ENCODE results near the gene ABLIM1.
A peak's percentile ranks its signal among the peaks of the same experiment; 100 is the strongest.

Gene ABLIM1

DNA sequence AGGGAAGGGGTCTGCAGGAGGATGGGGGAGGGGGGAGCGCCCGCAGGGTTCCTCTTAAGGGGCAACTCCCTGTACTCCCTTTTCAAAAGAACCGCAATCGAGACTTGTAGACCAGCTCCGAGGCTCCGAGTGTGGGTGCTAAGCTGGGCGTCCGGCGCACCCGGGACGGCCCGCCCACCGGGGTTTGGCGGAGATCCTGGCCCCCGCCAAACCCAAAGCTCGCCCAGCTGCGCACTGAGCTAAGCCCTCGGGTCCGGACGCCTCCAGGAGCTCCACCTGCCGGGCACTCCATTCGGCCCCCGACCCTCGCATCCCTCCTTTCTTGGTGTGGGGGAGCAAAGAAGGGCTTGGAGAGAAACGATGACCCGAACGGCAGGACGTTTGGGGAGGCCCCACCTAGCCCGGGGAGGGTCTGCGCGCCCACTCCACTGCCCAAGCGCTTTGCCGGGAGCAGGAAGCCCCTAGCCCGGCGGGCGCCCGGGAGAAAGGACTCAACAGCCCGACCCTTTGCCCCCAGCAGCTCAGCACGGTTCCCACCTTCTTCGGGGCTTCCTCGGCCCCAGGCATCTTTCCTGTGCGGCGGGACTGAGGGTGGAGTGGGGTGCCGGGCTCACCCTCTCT lies 254.4 kb downstream of the ABLIM1 start (continued):
- TF ChIP-seq SCRT2 (tag by site-specific recombination; IDR thresholded peaks at IDR 0.05) (no peak), ZNF335 (tag by site-specific recombination; conservative IDR thresholded peaks at IDR 0.05) (peak; percentile 72)

DNA sequence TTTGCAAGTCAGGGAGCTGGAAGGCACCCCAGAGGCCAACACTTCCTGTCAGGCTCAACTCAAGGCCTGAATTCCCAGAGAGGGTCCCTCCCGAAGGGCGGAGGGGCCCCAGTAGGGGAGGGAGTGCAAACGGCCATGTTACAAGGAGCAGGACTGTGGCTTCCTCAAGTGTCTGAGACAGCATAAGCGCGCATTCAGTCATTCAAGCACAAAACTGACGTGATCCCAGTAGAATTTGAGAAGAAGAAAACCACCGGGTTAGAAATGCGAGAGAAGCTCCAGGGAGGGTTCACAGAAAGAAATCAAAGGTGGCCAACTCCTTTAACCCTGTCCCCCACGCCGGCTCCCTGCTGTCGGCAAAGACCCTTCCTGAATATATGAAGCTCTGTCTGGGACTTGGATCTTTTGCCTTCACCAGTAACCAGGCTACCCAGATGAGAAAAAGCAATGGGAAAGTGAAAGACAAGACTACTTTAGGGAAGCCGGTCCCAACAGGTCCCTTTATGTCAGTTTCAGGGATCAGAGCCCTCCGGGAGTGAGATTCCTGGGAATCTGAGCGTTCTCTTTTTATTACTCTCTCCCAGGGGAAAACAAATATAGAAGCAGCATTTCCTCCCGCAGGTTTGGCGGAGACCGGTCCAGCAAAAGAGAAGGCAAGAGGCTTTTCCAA lies 255.1 kb downstream of the ABLIM1 start:
- ChIA-PET POLR2A (interaction anchor here (1.0 kb wide), 2 partner anchors 36 to 99 kb away, joined by 3 read pairs; no protein-coding TSS in a partner anchor), CTCF (interaction anchor here (0.6 to 2.0 kb wide), 8 partner anchors 16 to 606 kb away, joined by 3 to 7 read pairs (median 3); no protein-coding TSS in a partner anchor)
- Histone ChIP-seq H3K9me3 (ENCODE audit: control insufficient read depth, insufficient read depth, low read depth, low read length) (no peaks in the 10 kb centered on the region), H3K4me1 (ENCODE audit: control insufficient read depth, insufficient read depth, low read length) (no peaks in the 10 kb centered on the region), H3K27ac (ENCODE audit: extremely low read depth, low read depth, low read length) (no peak overlapping the region), H3K4me3 (ENCODE audit: low read depth, low read length) (peak overlapping the region; percentile 53), H3K36me3 (ENCODE audit: control insufficient read depth in 2 of 2, insufficient read depth in 1 of 2, low read length in 2 of 2) (no peaks in the 10 kb centered on the region)
- TF ChIP-seq ZNF629 (tag by site-specific recombination; IDR thresholded peaks at IDR 0.05) (no peak), PRDM1 (tag by site-specific recombination; IDR thresholded peaks at IDR 0.05) (peak; percentile 77)

- H3K27ac ChIP-seq (ENCODE audit: extremely low read depth, low read depth, low read length): no peak overlapping the region
- POLR2A ChIA-PET: no interaction called here
- TF ChIP-seq GLIS2 (tag by site-specific recombination; IDR thresholded peaks at IDR 0.05) (no peak), ZNF530 (tag by site-specific recombination; IDR thresholded peaks at IDR 0.05; ENCODE audit: low read depth) (no peak), ZNF211 (tag by site-specific recombination; IDR thresholded peaks at IDR 0.05; ENCODE audit: low read depth) (no peak), ZNF768 (tag by site-specific recombination; IDR thresholded peaks at IDR 0.05) (no peak), ZNF645 (tag by site-specific recombination; IDR thresholded peaks at IDR 0.05) (no peak)
- TF ChIP-seq, protein P1, sequence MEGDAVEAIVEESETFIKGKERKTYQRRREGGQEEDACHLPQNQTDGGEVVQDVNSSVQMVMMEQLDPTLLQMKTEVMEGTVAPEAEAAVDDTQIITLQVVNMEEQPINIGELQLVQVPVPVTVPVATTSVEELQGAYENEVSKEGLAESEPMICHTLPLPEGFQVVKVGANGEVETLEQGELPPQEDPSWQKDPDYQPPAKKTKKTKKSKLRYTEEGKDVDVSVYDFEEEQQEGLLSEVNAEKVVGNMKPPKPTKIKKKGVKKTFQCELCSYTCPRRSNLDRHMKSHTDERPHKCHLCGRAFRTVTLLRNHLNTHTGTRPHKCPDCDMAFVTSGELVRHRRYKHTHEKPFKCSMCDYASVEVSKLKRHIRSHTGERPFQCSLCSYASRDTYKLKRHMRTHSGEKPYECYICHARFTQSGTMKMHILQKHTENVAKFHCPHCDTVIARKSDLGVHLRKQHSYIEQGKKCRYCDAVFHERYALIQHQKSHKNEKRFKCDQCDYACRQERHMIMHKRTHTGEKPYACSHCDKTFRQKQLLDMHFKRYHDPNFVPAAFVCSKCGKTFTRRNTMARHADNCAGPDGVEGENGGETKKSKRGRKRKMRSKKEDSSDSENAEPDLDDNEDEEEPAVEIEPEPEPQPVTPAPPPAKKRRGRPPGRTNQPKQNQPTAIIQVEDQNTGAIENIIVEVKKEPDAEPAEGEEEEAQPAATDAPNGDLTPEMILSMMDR (tag by site-specific recombination; IDR thresholded peaks at IDR 0.05): no peak
- no peaks in the 10 kb centered on the region for H3K36me3 ChIP-seq (ENCODE audit: control insufficient read depth in 2 of 2, insufficient read depth in 1 of 2, low read length in 2 of 2)
- H3K4me1 ChIP-seq (ENCODE audit: control insufficient read depth, insufficient read depth, low read length): no peaks in the 10 kb centered on the region
- H3K4me3 ChIP-seq (ENCODE audit: low read depth, low read length): no peak overlapping the region
- no peaks in the 10 kb centered on the region for H3K9me3 ChIP-seq (ENCODE audit: control insufficient read depth, insufficient read depth, low read depth, low read length)
- CTCF ChIA-PET: interaction anchor here (0.5 to 2.0 kb wide), 4 partner anchors 15 to 99 kb away, joined by 3 to 7 read pairs (median 3); no protein-coding TSS in a partner anchor
Measured at GRCh38 chr10:114402233-114402632, 255.8 kb downstream of the ABLIM1 start.

GRCh38 chr10:114401195-114401791 lies 256.8 kb downstream of the ABLIM1 start:
- no peaks in the 10 kb centered on the region for H3K9me3 ChIP-seq (ENCODE audit: control insufficient read depth, insufficient read depth, low read depth, low read length)
- H3K4me3 ChIP-seq (ENCODE audit: low read depth, low read length): no peak overlapping the region
- no peaks in the 10 kb centered on the region for H3K36me3 ChIP-seq (ENCODE audit: control insufficient read depth in 2 of 2, insufficient read depth in 1 of 2, low read length in 2 of 2)
- ChIA-PET POLR2A (no interaction called here), CTCF (interaction anchor here (1.3 kb wide), 1 partner anchor 98 kb away, joined by 5 read pairs; no protein-coding TSS in a partner anchor)
- H3K27ac ChIP-seq (ENCODE audit: extremely low read depth, low read depth, low read length): no peak overlapping the region
- no peaks in the 10 kb centered on the region for H3K4me1 ChIP-seq (ENCODE audit: control insufficient read depth, insufficient read depth, low read length)
- no peak for TF ChIP-seq GFI1B (tag by site-specific recombination; IDR thresholded peaks at IDR 0.05)
- no peak for TF ChIP-seq ZNF549 (tag by site-specific recombination; IDR thresholded peaks at IDR 0.05)
- no peak for TF ChIP-seq ZBTB21 (tag by site-specific recombination; IDR thresholded peaks at IDR 0.05)
- TF ChIP-seq ZFHX2 (tag by site-specific recombination; conservative IDR thresholded peaks at IDR 0.05): peak; percentile 34; the same call in 1 of the 2 replicates
- no peak for TF ChIP-seq RBAK (tag by site-specific recombination; IDR thresholded peaks at IDR 0.05)
- TF ChIP-seq ZNF561 (tag by site-specific recombination; IDR thresholded peaks at IDR 0.05; ENCODE audit: borderline replicate concordance): no peak
- no peak for TF ChIP-seq ZNF626 (tag by site-specific recombination; IDR thresholded peaks at IDR 0.05)
- TF ChIP-seq, protein P2, sequence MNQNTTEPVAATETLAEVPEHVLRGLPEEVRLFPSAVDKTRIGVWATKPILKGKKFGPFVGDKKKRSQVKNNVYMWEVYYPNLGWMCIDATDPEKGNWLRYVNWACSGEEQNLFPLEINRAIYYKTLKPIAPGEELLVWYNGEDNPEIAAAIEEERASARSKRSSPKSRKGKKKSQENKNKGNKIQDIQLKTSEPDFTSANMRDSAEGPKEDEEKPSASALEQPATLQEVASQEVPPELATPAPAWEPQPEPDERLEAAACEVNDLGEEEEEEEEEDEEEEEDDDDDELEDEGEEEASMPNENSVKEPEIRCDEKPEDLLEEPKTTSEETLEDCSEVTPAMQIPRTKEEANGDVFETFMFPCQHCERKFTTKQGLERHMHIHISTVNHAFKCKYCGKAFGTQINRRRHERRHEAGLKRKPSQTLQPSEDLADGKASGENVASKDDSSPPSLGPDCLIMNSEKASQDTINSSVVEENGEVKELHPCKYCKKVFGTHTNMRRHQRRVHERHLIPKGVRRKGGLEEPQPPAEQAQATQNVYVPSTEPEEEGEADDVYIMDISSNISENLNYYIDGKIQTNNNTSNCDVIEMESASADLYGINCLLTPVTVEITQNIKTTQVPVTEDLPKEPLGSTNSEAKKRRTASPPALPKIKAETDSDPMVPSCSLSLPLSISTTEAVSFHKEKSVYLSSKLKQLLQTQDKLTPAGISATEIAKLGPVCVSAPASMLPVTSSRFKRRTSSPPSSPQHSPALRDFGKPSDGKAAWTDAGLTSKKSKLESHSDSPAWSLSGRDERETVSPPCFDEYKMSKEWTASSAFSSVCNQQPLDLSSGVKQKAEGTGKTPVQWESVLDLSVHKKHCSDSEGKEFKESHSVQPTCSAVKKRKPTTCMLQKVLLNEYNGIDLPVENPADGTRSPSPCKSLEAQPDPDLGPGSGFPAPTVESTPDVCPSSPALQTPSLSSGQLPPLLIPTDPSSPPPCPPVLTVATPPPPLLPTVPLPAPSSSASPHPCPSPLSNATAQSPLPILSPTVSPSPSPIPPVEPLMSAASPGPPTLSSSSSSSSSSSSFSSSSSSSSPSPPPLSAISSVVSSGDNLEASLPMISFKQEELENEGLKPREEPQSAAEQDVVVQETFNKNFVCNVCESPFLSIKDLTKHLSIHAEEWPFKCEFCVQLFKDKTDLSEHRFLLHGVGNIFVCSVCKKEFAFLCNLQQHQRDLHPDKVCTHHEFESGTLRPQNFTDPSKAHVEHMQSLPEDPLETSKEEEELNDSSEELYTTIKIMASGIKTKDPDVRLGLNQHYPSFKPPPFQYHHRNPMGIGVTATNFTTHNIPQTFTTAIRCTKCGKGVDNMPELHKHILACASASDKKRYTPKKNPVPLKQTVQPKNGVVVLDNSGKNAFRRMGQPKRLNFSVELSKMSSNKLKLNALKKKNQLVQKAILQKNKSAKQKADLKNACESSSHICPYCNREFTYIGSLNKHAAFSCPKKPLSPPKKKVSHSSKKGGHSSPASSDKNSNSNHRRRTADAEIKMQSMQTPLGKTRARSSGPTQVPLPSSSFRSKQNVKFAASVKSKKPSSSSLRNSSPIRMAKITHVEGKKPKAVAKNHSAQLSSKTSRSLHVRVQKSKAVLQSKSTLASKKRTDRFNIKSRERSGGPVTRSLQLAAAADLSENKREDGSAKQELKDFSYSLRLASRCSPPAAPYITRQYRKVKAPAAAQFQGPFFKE (tag by site-specific recombination; IDR thresholded peaks at IDR 0.05; ENCODE audit: borderline replicate concordance): no peak
- 0 out of 2 replicates have a peak, but pooled peaks have one; percentile 29 for TF ChIP-seq SCRT2 (tag by site-specific recombination; IDR thresholded peaks at IDR 0.05)
- TF ChIP-seq ZBTB48 (tag by site-specific recombination; IDR thresholded peaks at IDR 0.05): peak; percentile 92
